ENCODE measurements around the gene MEF2D.

MEF2D gene

DNA sequence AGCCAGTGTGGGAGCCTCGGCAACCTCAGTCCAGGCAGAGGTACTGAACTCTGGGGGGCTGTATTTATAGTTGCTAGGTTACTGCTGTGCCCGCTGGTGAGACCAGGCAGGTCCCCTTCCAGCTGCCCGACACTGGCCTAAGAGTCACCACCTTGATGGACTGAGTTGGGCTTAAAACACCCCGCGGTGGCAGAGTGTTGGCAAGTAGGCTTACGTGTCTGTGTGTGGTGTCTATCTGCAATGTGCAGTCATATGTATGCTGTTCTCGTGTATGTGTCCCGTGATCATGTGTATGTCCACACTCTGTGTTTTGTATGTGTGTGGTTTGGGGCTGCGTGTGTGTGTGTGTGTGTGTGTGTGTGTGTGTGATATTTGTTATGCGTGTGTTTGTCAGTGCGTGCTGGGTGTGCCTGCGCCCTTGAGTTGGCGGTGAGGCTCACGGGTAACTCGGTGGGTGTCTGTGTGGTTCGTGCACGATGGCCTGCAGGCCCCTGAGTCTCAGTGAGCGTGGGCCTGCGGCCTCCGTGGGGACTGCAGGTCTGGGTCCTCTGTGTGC, 65.5 kb downstream of the MEF2D start:
- DNase-seq (ENCODE audit: extremely low read depth, low read depth): no peak
- TF ChIP-seq, protein P1, sequence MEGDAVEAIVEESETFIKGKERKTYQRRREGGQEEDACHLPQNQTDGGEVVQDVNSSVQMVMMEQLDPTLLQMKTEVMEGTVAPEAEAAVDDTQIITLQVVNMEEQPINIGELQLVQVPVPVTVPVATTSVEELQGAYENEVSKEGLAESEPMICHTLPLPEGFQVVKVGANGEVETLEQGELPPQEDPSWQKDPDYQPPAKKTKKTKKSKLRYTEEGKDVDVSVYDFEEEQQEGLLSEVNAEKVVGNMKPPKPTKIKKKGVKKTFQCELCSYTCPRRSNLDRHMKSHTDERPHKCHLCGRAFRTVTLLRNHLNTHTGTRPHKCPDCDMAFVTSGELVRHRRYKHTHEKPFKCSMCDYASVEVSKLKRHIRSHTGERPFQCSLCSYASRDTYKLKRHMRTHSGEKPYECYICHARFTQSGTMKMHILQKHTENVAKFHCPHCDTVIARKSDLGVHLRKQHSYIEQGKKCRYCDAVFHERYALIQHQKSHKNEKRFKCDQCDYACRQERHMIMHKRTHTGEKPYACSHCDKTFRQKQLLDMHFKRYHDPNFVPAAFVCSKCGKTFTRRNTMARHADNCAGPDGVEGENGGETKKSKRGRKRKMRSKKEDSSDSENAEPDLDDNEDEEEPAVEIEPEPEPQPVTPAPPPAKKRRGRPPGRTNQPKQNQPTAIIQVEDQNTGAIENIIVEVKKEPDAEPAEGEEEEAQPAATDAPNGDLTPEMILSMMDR (IDR thresholded peaks at IDR 0.05; ENCODE audit: low read depth, low read length): no peak

- no peak for DNase-seq (ENCODE audit: extremely low read depth, low read depth)
- TF ChIP-seq, protein P1 (IDR thresholded peaks at IDR 0.05; ENCODE audit: low read depth, low read length): no peak
Observed at GRCh38 chr1:156433602-156434001, 67.0 kb downstream of the MEF2D start.

- TF ChIP-seq, protein P1 (IDR thresholded peaks at IDR 0.05; ENCODE audit: low read depth, low read length): no peak
- no peak for DNase-seq (ENCODE audit: extremely low read depth, low read depth)
Observed at GRCh38 chr1:156433032-156433431, 67.5 kb downstream of the MEF2D start.

DNA sequence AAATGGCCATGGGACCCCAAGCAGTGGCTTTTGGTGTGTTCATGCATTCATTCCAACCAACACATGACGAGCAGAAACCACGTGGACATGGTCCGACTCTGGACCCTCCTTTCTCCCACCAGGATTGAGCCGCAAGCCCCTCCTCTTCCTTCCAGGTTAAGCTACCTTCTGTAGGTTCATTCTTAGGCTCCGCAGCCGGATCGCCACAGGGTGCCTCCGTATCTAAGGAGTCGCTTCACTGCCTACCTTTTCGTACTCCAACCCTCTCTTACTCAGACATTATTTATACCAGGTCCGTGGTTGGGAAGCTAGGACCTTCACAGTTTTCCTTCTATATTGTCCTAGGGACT, 67.9 kb downstream of the MEF2D start:
- TF ChIP-seq, protein P1 (IDR thresholded peaks at IDR 0.05; ENCODE audit: low read depth, low read length): no peak
- no peak for DNase-seq (ENCODE audit: extremely low read depth, low read depth)

- DNase-seq (ENCODE audit: extremely low read depth, low read depth): no peak
- TF ChIP-seq, protein P1 (IDR thresholded peaks at IDR 0.05; ENCODE audit: low read depth, low read length): no peak
Observed at GRCh38 chr1:156431769-156432668, 68.6 kb downstream of the MEF2D start.

- TF ChIP-seq, protein P1 (IDR thresholded peaks at IDR 0.05; ENCODE audit: low read depth, low read length): no peak
- no peak for DNase-seq (ENCODE audit: extremely low read depth, low read depth)
Observed at GRCh38 chr1:156431366-156431765, 69.2 kb downstream of the MEF2D start.

GRCh38 chr1:156430866-156431265, 69.7 kb downstream of the MEF2D start:
- DNase-seq (ENCODE audit: extremely low read depth, low read depth): no peak

More at GRCh38 chr1:156430866-156431265, 69.7 kb downstream of the MEF2D start:
- TF ChIP-seq, protein P1 (IDR thresholded peaks at IDR 0.05; ENCODE audit: low read depth, low read length): no peak

All from AG09319 (cell line).